HUES48 (cell line): ENCODE measurements around the gene TTL.
"Not testable (repeated sequence)": the region's sequence is repeated elsewhere in the genome, so short reads cannot be mapped to it uniquely, and the experiment has no call there.

ENCODE experiments used
- H3K27ac ChIP-seq: one replicate; pipeline ENCODE4 v1.7.0; 2013; ENCODE audit warnings: low read depth, low read length, inconsistent platforms
- H3K27me3 ChIP-seq: 2 replicates; pipeline ENCODE4 v1.6.1; 2013; ENCODE audit warnings: mild to moderate bottlenecking, low read length; ENCODE audit not compliant: control insufficient read depth, insufficient read depth
- H3K36me3 ChIP-seq: 2 replicates; pipeline ENCODE4 v1.6.1; 2013; ENCODE audit warnings: low read length; ENCODE audit not compliant: control insufficient read depth, insufficient read depth
- H3K4me1 ChIP-seq: 2 replicates; pipeline ENCODE4 v1.6.1; 2013; ENCODE audit warnings: mild to moderate bottlenecking, low read length; ENCODE audit not compliant: control insufficient read depth, insufficient read depth
- H3K4me3 ChIP-seq: 2 replicates; pipeline ENCODE4 v1.5.1; 2013; ENCODE audit warnings: mild to moderate bottlenecking, low read depth, low read length
- H3K9ac ChIP-seq: 2 replicates; pipeline ENCODE4 v1.6.1; 2013; ENCODE audit warnings: mild to moderate bottlenecking, low read depth, low read length, moderate library complexity
- H3K9me3 ChIP-seq: 2 replicates; pipeline ENCODE4 v1.6.1; 2013; ENCODE audit warnings: low read length; ENCODE audit not compliant: control insufficient read depth, insufficient read depth

TTL gene

DNA sequence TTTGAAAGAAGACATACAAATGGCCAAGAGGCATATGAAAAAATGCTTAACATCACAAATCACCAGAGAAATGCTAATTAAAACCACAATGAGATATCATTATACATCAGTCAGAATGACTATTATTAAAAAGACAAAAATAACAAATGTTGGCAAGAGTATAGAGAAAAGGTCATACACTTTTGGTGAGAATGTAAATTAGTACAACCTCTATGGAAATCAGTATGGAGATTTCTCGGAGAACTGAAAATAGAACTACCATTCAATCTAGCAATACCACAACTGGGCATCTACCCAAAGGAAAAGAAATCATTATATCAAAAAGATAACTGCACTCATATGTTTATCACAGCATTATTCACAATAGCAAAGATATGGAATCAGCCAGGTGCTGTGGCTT lies 37.7 kb upstream of the TTL start:
- not testable (repeated sequence) for H3K4me3 ChIP-seq, H3K27ac ChIP-seq, H3K27me3 ChIP-seq, H3K36me3 ChIP-seq, H3K9me3 ChIP-seq, H3K4me1 ChIP-seq, H3K9ac ChIP-seq

DNA sequence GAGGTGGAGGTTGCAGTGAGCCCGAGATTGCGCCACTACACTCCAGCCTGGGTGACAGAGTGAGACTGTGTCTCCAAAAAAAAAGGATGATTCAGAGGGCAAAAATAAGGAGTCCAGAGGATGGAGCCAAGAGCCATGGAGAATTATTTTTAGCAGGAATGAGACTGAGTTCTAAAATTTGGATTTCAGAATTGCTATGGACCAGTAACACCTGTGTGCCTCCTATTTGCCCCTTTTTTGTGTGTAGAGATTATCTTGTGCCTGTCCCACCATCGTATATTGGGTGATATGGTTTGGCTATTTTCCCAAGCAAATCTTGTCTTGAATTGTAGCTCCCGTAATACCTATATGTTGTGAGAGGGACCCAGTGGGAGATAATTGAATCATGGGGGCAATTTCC lies 32.1 kb upstream of the TTL start:
- Histone ChIP-seq H3K27me3 (no peaks in the 10 kb centered on the region), H3K9ac (no peak overlapping the region), H3K4me1 (no peaks in the 10 kb centered on the region), H3K27ac (no peak overlapping the region), H3K4me3 (no peak overlapping the region), H3K9me3 (no peaks in the 10 kb centered on the region), H3K36me3 (no peaks in the 10 kb centered on the region)

DNA sequence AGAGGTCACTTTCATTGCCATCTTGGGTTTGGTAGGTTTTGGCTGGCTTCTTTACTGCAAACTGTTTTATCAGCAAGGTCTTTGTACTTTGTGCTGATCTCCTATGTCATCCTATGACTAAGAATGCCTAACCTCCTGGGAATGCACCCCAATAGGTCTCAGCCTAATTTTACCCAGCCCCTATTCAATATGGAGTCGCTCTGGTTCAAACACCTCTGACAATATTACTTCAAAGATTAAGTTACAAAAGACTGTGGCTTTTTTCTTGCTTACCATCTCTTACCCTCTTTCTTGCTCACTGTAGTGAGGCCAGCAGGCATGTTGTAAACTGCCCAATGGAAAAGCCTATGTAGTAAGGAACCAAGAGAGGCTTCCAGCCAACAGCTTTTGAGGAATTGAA lies 30.6 kb upstream of the TTL start:
- no peaks in the 10 kb centered on the region for H3K4me1 ChIP-seq
- no peaks in the 10 kb centered on the region for H3K36me3 ChIP-seq
- no peaks in the 10 kb centered on the region for H3K9me3 ChIP-seq
- H3K27me3 ChIP-seq: no peaks in the 10 kb centered on the region
- H3K4me3 ChIP-seq: no peak overlapping the region
- no peak overlapping the region for H3K9ac ChIP-seq
- no peak overlapping the region for H3K27ac ChIP-seq

- Histone ChIP-seq H3K9ac (no peak overlapping the region), H3K27ac (no peak overlapping the region), H3K36me3 (no peaks in the 10 kb centered on the region), H3K9me3 (no peaks in the 10 kb centered on the region), H3K27me3 (no peaks in the 10 kb centered on the region), H3K4me1 (no peaks in the 10 kb centered on the region), H3K4me3 (no peak overlapping the region)
These were observed 27.4 kb upstream of the TTL start for GRCh38 chr2:112454586-112454985.

GRCh38 chr2:112459372-112459771 lies 22.6 kb upstream of the TTL start:
- Histone ChIP-seq H3K4me1 (no peaks in the 10 kb centered on the region), H3K4me3 (no peak overlapping the region), H3K27ac (no peak overlapping the region), H3K9ac (no peak overlapping the region), H3K27me3 (no peaks in the 10 kb centered on the region), H3K9me3 (no peaks in the 10 kb centered on the region), H3K36me3 (no peaks in the 10 kb centered on the region)

GRCh38 chr2:112462178-112462577 lies 19.8 kb upstream of the TTL start:
- H3K36me3 ChIP-seq: no peaks in the 10 kb centered on the region
- no peaks in the 10 kb centered on the region for H3K9me3 ChIP-seq
- H3K27me3 ChIP-seq: no peaks in the 10 kb centered on the region
- no peaks in the 10 kb centered on the region for H3K4me1 ChIP-seq
- H3K9ac ChIP-seq: no peak overlapping the region
- no peak overlapping the region for H3K27ac ChIP-seq
- no peak overlapping the region for H3K4me3 ChIP-seq

DNA sequence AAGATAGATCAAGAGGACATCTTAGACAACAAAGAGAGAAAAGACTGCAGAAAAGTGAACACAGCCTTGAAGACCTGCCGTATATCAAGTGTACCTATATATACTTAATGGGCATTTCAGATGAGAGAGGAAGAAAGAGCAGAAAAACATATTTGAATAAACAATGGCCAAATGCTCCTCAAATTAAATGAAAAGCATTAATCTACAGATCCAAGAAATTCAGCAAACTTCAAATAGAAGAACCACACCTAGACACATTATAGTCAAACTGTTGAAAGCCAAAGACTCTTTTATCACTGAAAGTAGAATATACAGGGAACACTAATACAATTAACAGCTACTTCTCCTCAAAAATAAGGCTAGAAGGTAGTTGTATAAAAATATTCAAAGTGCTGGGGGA lies 18.7 kb upstream of the TTL start:
- H3K27me3 ChIP-seq: no peaks in the 10 kb centered on the region
- no peaks in the 10 kb centered on the region for H3K9me3 ChIP-seq
- H3K4me3 ChIP-seq: no peak overlapping the region
- H3K9ac ChIP-seq: no peak overlapping the region
- no peak overlapping the region for H3K27ac ChIP-seq
- no peaks in the 10 kb centered on the region for H3K4me1 ChIP-seq
- no peaks in the 10 kb centered on the region for H3K36me3 ChIP-seq

DNA sequence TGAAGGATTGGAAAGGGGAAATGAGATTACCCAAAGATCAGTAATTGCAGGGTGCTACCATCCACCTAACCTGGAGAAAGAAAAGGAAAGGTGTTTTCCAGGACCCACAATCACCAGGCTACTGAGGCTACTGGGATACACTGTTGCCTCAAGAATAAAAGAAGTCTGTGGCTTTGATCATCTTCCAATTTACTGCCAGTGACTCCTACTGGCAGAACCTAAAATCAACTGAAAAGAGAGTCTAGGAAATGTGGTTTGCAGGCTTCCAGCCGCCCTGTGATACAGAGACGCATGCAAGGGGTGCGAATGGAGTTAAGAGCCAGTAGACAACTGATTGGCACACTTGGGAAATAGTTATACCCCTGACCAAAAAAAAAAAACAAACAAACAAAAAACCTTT lies 16.6 kb upstream of the TTL start:
- no peak overlapping the region for H3K27ac ChIP-seq
- no peaks in the 10 kb centered on the region for H3K4me1 ChIP-seq
- H3K36me3 ChIP-seq: no peaks in the 10 kb centered on the region
- H3K9ac ChIP-seq: no peak overlapping the region
- no peak overlapping the region for H3K4me3 ChIP-seq
- no peaks in the 10 kb centered on the region for H3K9me3 ChIP-seq
- H3K27me3 ChIP-seq: no peaks in the 10 kb centered on the region

DNA sequence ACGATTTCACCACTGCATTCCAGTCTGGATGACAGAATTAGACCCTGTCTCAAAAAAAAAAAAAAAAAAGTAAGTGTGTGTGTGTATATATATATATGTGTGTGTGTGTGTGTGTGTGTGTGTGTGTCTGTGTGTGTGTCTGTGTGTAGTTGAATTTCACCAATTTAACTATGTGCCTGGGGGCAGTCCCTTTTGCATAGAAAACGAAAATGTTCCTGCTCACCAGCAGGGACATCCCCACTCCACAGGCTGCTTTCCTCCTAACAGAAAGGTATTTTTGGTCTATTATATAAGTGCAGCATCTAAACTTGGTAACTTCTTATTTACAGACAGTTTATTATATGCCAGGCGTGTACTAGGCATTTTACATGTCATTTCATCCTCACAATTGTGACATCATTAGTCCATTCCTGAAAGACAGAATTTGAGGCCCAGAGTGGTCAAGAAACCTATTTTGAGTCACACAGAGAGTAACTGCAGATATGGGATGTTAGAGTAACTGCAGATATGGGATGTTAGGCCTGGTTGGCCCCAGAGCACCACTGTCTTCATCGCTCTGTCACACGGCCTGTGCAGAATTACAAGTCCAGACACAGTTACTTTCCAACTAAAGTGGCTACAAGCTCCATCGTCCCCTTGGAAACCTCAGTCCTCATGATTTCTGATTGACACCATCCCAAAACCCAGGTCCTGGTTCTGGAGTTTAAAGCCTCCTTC lies 9.3 kb upstream of the TTL start:
- Histone ChIP-seq H3K9ac (no peak overlapping the region), H3K4me3 (no peak overlapping the region), H3K27me3 (no peaks in the 10 kb centered on the region), H3K27ac (no peak overlapping the region), H3K4me1 (no peaks in the 10 kb centered on the region), H3K9me3 (no peaks in the 10 kb centered on the region), H3K36me3 (no peaks in the 10 kb centered on the region)

- Histone ChIP-seq H3K4me1 (no peaks in the 10 kb centered on the region), H3K36me3 (no peaks in the 10 kb centered on the region), H3K27ac (no peak overlapping the region), H3K4me3 (no peak overlapping the region), H3K9me3 (no peaks in the 10 kb centered on the region), H3K27me3 (peaks cover 6% of the 10 kb centered on the region; the same call in 1 of the 2 replicates), H3K9ac (no peak overlapping the region)
These were observed 7.0 kb upstream of the TTL start for GRCh38 chr2:112474844-112475486.

- Histone ChIP-seq H3K4me1 (peaks cover 3% of the 10 kb centered on the region; the same call in 1 of the 2 replicates), H3K9ac (no peak overlapping the region), H3K27ac (no peak overlapping the region), H3K4me3 (no peak overlapping the region), H3K36me3 (no peaks in the 10 kb centered on the region), H3K27me3 (peaks cover 13% of the 10 kb centered on the region; the same call in 1 of the 2 replicates), H3K9me3 (no peaks in the 10 kb centered on the region)
These were observed 5.5 kb upstream of the TTL start for GRCh38 chr2:112476434-112476833.
